BE2C (cell line): ENCODE measurements around the gene DMRTA1.

Source experiments
- DNase-seq: peaks from one replicate; pipeline ENCODE4 v3.0.0-alpha.2; 2020
- H3K27me3 ChIP-seq: fragments of 250-450 bp; sonication (Bioruptor Pico); 2 replicates; pipeline ENCODE4 v1.5.1; 2020; ENCODE audit warnings: mild to moderate bottlenecking
- H3K36me3 ChIP-seq: fragments of 250-450 bp; sonication (Bioruptor Pico); 2 replicates; pipeline ENCODE4 v1.5.1; 2020; ENCODE audit warnings: mild to moderate bottlenecking
- H3K4me1 ChIP-seq: fragments of 250-450 bp; sonication (Bioruptor Pico); 2 replicates; pipeline ENCODE4 v1.5.1; 2020
- H3K4me3 ChIP-seq: 2 replicates; pipeline ENCODE4 v1.5.1; 2011; ENCODE audit warnings: low read depth, low read length
- H3K9me3 ChIP-seq: fragments of 250-450 bp; sonication (Bioruptor Pico); 2 replicates; pipeline ENCODE4 v1.5.1; 2020
- TF ChIP-seq, protein P1 (sequence below): IDR thresholded peaks from 2 replicates; pipeline ENCODE4 v1.5.1; 2012; ENCODE audit warnings: mild to moderate bottlenecking, low read depth, low read length

Gene DMRTA1

DNA sequence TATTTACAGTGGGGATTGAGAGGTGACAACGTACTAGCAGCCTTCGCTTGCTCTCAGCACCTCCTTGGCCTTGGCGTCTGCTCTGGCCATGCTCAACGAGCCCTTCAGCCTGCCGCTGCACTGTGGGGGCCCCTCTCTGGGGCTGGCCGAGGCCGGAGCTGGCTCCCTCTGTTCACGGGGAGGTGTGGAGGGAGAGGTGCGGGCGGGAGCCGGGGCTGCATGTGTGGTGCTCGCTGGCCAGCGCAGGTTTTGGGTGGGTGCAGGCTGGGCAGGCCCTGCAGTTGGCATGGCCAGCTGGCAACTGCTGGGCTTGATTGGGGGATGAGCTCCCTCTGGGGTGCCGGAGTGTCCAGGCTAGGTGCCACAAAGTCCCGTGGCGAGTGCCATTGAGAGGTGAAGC is 5.8 kb upstream of the DMRTA1 start:
- Histone ChIP-seq H3K27me3 (no peaks in the 10 kb centered on the region; the same call in 1 of the 2 replicates), H3K36me3 (no peaks in the 10 kb centered on the region), H3K4me1 (no peaks in the 10 kb centered on the region), H3K4me3 (no peak overlapping the region), H3K9me3 (no peaks in the 10 kb centered on the region)
- DNase-seq: no peak
- TF ChIP-seq, protein P1, sequence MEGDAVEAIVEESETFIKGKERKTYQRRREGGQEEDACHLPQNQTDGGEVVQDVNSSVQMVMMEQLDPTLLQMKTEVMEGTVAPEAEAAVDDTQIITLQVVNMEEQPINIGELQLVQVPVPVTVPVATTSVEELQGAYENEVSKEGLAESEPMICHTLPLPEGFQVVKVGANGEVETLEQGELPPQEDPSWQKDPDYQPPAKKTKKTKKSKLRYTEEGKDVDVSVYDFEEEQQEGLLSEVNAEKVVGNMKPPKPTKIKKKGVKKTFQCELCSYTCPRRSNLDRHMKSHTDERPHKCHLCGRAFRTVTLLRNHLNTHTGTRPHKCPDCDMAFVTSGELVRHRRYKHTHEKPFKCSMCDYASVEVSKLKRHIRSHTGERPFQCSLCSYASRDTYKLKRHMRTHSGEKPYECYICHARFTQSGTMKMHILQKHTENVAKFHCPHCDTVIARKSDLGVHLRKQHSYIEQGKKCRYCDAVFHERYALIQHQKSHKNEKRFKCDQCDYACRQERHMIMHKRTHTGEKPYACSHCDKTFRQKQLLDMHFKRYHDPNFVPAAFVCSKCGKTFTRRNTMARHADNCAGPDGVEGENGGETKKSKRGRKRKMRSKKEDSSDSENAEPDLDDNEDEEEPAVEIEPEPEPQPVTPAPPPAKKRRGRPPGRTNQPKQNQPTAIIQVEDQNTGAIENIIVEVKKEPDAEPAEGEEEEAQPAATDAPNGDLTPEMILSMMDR: no peak

DNA sequence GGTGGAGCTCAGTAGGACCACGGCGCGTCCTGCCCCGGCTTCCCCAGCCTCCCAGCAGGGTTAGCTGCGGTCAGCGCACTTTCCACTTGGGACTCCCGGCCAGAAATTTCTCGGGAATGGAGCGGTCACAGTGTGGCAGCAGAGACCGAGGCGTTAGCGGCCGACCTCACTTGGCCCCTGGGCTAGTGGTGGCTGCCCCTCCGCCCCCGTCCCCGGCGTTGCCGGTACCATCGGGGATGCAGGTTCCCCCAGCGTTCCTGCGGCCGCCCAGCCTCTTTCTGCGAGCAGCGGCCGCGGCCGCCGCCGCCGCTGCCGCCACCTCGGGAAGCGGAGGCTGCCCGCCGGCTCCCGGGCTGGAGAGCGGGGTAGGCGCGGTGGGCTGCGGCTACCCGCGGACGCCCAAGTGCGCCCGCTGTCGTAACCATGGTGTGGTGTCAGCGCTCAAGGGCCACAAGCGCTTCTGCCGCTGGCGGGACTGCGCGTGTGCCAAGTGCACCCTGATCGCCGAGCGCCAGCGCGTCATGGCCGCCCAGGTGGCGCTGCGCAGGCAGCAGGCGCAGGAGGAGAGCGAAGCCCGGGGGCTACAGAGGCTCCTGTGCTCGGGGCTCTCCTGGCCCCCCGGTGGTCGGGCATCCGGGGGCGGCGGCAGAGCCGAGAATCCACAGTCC is 460 bp downstream of the DMRTA1 start:
- H3K36me3 ChIP-seq: no peaks in the 10 kb centered on the region
- peaks cover 37% of the 10 kb centered on the region for H3K27me3 ChIP-seq
- peak; percentile 67 for DNase-seq
- H3K4me3 ChIP-seq: peak overlapping the region; percentile 54
- TF ChIP-seq, protein P1: peak; percentile 24; the same call in 1 of the 2 replicates
- no peaks in the 10 kb centered on the region for H3K9me3 ChIP-seq
- no peaks in the 10 kb centered on the region for H3K4me1 ChIP-seq

DNA sequence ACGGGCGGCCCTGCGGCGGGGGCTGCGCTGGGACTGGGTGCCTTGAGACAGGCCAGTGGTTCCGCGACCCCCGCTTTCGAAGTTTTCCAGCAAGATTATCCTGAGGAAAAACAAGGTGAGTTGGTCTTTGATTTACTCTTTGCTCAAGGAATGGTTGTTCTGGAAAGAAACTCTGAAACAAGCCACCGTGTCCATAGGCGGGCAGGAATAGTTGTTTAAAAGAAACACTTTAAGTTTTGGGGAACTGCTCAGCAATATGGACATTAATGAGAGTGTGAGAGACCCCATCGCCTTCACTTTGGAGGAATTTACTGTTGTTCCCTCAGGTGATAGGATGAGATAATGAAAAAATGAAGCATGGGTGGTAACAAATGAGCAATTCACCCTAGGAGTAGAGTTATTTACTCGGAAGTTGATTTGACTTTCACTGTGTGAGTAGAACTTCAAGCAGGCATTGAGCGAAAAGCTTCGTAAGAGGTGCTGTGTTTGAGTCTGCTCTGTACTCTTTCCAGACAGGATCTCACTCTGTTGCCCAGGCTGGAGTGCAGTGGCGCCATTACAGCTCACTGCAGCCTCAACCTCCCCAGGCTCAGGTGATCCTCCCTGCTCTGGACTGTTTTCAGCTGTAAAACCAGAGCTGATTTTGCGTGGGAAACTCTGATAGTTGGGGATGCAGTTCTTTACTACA is 1.1 kb downstream of the DMRTA1 start:
- no peaks in the 10 kb centered on the region for H3K36me3 ChIP-seq
- peak overlapping the region; percentile 54 for H3K4me3 ChIP-seq
- H3K4me1 ChIP-seq: no peaks in the 10 kb centered on the region
- H3K9me3 ChIP-seq: no peaks in the 10 kb centered on the region
- H3K27me3 ChIP-seq: peaks cover 37% of the 10 kb centered on the region
- no peak for DNase-seq
- TF ChIP-seq, protein P1: no peak; the same call in 1 of the 2 replicates

DNA sequence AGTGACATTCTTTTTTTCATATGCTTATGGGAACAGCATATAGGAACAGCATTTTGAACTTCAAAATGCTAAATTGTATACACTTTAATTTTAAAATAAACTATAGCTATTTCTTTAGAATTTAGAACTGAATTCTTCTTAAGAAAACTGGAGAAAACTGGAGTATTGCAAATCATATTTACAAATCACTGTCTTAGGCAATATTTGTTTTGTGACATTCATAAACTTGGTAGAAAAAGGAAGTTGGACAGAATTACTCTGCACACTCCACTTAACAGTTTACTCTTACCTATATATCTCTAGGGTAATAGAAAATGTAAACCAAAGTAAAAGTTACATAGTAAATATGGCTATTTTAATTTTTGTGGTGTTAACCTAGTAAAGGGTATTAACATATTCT is 3.1 kb downstream of the DMRTA1 start:
- Histone ChIP-seq H3K27me3 (peaks cover 37% of the 10 kb centered on the region), H3K36me3 (no peaks in the 10 kb centered on the region), H3K9me3 (no peaks in the 10 kb centered on the region), H3K4me1 (no peaks in the 10 kb centered on the region), H3K4me3 (no peak overlapping the region)
- TF ChIP-seq, protein P1: no peak
- no peak for DNase-seq

- TF ChIP-seq, protein P1: peak; percentile 80
These were observed 5.9 kb downstream of the DMRTA1 start for GRCh38 chr9:22452415-22453010.

More at GRCh38 chr9:22452415-22453010, 5.9 kb downstream of the DMRTA1 start:
- Histone ChIP-seq H3K4me1 (peaks cover 6% of the 10 kb centered on the region; the same call in 1 of the 2 replicates), H3K36me3 (no peaks in the 10 kb centered on the region), H3K4me3 (no peak overlapping the region), H3K27me3 (peaks cover 21% of the 10 kb centered on the region), H3K9me3 (no peaks in the 10 kb centered on the region)
- peak; percentile 20 for DNase-seq
